ENCODE results near the gene ARHGAP26.

ARHGAP26 gene

GRCh38 chr5:143267186-143267585 lies 497.0 kb downstream of the ARHGAP26 start:
- DNase-seq = no peak

GRCh38 chr5:143268388-143268787 lies 498.2 kb downstream of the ARHGAP26 start:
- no peak for DNase-seq

- no peak for DNase-seq
These were observed 501.3 kb downstream of the ARHGAP26 start for GRCh38 chr5:143271431-143271830.

GRCh38 chr5:143274952-143275351 lies 504.8 kb downstream of the ARHGAP26 start:
- DNase-seq = no peak

GRCh38 chr5:143275512-143276363 lies 505.6 kb downstream of the ARHGAP26 start:
- no peak for DNase-seq

GRCh38 chr5:143277536-143277935 lies 507.4 kb downstream of the ARHGAP26 start:
- no peak for DNase-seq

All from NCI-H2171 treated with DMSO at 0.1 percent for 48 hours (cell line).